HG02885 (cell line): ENCODE measurements around the gene SFMBT1.

ENCODE experiments used
- ATAC-seq: cut with Tn5 transposase; IDR thresholded peaks from one replicate; pipeline ENCODE4 v1.9.1; 2021; ENCODE audit warnings: mild to moderate bottlenecking; ENCODE audit not compliant: unreplicated experiment, poor library complexity

Gene SFMBT1

DNA sequence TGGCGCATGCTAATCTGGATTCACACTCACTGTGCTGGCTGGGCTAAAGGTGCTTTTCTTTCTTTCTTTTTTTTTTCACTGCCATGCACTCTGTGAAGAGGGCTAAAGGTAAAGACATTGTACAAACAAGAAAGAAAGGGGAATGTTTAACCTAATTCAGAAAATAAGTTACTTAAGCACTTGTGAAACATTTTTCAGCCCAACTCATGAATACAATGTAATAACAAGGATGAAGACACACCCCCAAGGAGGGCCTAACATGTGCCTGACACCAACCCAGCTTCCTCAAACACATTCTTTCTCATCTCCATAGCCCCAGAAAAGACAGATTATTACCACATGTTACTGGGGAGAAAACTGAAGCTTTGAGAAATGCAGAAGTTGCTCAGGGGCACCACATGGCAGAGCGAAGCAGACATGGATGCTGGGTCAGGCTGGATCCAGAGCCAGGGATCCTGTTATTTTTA lies 154.2 kb downstream of the SFMBT1 start:
- ATAC-seq: no peak

GRCh38 chr3:52891164-52891563 lies 154.7 kb downstream of the SFMBT1 start:
- no peak for ATAC-seq

- ATAC-seq: no peak
Observed at GRCh38 chr3:52890735-52891134, 155.1 kb downstream of the SFMBT1 start.

GRCh38 chr3:52889901-52890300 lies 156.0 kb downstream of the SFMBT1 start:
- no peak for ATAC-seq

GRCh38 chr3:52887166-52887565 lies 158.7 kb downstream of the SFMBT1 start:
- no peak for ATAC-seq

- ATAC-seq: no peak
Observed at GRCh38 chr3:52886049-52886730, 159.7 kb downstream of the SFMBT1 start.

DNA sequence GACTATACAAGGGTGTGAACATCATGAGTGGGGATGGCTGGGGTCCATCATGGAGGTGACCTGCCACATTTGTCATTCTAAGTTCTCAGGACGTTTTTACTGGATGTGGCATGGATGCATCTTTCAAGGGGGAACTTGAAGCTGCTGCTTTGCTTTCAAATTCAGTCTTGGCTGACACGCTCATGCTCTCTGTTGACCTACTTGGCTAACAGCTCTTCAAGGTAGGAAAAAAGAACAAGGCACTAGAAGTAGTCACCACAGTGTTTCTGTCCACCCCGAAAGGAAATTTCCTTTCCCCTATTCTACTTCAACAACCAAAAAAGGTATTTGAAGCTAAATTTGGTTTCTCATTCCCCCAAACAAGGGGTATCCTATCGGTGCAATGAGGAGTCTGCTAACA lies 163.5 kb downstream of the SFMBT1 start:
- no peak for ATAC-seq

DNA sequence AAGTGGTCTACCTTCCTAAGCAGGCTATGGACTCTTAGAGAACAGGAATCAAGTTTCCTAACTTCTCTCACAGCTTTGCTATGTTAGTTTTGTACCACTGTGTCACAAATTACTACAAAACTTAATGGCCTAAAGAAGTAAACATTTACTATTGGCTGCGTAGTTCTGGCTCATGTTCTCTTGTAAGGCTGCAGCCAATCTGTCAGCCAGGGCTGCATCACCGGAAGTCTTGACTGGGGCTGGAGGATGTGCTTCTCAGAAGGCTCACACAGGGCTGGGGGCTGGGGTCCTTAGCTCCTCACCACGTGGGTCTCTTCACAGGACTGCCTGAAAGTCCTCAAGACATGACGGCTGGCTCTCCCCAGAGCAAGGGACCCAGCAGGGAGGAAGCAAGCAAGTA lies 164.0 kb downstream of the SFMBT1 start:
- ATAC-seq: no peak

DNA sequence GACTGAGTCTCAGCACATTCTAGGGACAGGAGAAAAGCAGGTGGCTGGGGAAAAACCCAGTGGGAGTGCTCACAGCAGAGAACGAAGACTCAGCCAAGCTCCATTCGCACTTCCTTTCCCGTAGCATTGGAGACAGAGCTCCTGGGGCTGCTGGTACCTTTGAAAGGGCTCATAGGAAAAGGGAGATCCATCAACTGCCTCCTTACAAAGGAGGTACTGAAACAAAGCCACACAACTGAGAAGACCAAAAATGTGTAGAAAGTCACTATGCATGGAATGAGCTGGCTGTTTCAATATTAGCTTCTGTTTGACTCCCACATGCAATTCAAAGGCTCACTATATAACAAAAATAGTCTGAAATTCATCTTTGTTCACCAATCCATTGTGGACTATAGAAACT lies 165.4 kb downstream of the SFMBT1 start:
- ATAC-seq: no peak

DNA sequence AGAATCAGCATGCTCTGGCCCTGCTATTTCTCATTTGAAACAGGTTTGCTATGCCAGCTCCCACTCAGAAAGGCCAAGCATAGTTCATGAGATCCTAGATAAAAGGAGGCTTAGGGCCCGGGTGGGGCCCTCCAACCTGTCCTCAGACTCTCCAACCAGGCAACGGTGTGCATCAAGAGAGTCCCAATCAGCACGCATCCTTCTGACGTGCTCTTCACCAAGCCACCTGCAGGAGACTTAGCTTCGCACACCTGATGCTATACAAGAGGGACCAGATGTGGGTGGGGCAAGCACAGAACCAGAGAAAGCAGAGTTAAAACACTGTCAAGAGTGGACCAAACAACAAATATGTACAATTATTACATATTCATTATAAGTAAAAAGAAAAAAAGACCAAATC lies 165.8 kb downstream of the SFMBT1 start:
- ATAC-seq: no peak

DNA sequence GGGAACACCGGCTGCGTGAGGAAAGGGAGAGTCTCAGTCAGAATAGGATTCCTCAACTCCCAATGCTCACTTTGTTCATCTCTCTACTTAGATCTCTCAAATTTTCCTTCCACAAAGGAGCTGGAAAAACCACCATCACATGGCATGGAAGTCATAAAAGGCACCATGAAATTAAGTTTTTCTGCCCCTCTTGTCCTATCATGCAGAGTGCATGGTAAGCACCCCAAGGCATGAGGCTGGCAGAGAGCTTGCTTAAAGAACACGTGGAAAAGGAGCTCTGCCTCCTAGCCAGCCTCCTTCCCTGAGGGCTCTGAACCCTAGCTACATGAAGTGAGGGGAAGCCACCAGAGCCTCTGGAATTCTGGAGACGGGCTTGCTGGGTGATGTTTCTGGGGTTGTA lies 166.3 kb downstream of the SFMBT1 start:
- ATAC-seq: no peak

- ATAC-seq: no peak
Observed at GRCh38 chr3:52879090-52879489, 166.8 kb downstream of the SFMBT1 start.

GRCh38 chr3:52877085-52877484 lies 168.8 kb downstream of the SFMBT1 start:
- no peak for ATAC-seq

DNA sequence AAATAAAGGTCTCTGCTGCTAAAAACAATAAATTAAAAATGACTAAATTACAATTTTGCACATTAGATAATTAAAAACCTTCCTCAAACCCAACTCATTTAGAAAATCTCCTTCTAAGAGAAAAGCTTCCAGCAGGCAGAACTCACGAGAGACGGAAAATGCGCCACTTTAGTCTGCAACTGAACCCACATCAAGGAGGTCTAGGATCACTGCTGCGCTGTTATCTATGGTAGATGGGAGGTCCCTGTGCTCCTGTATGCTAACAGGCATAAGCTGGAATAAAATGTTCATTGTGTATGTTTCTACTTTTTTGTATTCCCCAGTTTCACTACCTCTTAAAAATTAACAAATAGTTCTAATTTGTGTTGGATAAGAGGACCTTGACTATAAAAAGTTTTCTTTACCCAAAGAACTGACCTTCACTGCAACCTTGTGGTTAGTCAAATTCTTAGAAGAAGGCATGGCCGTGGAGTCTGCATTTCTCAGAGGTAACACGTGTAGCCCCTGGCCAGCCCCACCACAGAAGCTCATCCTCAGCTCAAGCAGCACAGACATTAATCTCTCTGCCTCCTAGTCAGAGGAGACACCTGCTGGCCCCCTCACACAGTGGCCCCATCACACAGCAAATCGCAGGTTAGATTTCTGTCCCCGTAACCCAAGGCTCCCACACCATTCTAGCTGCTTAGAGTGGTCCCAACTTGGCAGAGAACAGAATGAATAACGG lies 170.8 kb downstream of the SFMBT1 start:
- no peak for ATAC-seq

DNA sequence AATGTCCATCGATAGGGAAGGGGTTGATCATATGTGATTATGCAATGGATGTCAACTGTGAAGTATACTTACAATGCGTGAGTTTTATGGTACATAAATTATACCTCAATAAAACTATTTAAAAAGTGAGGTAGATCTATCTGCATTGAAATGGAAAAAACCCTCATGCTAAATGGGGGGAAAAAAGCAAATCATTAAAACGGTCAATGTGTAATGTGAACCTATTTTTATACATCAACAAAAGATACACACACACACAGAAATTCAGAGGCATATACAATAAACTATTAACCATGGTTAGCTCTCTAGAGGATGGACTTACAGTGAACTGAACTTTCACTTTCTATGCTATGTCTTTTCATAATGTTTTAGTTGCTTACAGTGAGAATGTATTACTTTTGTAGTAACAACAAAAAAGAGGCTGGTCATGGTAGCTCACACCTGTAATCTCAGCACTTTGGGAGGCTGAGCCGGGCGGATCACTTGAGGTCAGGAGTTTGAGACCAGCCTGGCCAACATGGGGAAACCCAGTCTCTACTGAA lies 171.6 kb downstream of the SFMBT1 start:
- no peak for ATAC-seq

DNA sequence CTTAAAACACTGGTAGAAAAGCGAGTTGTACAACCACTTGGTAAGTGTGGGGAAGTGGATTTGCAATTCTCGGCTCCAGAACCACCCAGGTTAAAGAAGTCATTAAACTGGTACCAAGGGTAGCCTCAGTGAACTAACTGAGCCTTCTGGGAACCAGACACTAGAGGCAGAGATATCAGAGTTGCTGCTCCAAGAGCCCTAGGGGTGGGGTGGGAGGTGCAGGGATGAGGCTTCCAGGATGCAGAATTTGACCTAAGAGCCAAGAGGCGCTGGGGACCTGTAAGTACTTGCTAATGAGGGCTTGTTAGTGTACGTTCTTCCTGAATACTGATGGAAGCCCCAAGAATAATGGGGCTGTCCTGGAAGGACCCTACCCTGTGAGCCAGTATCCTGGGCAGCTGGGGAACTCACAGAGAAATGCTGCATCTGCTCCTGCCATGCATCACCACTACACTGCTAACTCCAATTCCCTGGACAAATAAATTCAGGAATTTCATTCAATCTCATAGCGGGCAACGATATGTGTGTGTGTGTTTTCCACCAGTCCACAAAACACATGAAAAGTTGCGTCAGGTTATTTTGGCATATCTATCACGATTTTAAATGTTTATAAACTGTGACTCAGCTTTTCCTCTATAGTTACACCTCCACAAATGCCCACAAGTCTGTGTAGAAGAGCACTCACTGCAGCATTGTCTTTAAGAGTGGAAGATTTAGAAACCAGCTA lies 172.3 kb downstream of the SFMBT1 start:
- ATAC-seq: no peak

DNA sequence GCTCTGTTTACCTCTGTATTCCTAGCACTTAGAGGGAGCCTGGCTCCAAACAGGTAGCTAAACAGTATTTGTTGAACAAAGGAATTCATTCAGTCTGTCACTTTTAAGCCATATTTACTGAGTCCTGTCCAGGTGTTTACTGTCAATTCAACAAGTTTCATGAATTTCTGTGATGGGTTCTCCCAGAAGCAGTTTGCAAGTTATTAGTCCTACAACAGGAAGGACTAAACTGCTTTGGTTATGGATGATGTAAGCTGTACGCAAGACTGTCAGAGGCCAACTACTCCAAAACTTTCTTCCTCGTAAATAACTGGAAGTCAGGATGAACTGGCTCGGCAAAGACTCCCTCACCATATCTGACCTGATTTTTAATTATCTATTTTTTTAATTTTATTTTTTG lies 173.6 kb downstream of the SFMBT1 start:
- ATAC-seq: no peak

GRCh38 chr3:52871761-52872160 lies 174.1 kb downstream of the SFMBT1 start:
- no peak for ATAC-seq

DNA sequence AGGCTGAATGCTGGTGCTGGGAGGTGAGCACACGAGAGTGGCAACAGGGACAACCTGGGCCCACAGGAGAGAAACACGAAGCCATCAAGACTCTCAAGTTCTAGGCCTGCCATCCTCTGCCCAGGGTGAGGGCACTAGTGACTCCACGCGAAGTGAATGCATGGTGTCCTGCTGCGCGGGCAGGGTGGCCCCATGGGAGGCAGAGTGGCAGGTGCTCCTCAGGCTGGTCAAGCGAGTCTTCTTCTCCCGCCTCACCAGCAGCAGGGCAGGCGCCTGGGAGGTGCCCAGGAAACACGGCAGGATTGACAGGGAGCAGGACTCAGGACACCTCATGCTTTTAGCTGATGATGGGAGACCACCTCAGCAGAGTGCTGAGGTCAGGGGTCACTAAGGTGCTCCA lies 175.4 kb downstream of the SFMBT1 start:
- no peak for ATAC-seq

DNA sequence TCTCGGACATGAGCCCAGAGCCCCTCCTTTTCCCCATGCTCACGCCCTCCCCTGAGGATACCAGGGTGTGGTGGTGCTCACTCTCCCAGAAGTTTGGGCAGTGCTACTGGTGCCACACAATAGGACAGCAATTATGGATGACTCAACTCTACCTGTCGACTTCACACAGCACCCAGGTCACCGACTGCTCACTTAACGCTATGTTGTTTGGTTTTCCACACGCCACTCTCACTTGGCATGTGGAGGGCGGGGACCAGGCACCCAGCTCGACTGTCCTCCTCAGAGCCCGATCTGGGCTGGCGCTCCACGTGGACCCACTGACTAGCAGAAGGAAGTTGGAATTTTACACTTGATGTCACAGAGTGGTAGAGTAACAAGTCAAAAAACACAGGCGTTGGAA lies 179.4 kb downstream of the SFMBT1 start:
- ATAC-seq: no peak

- no peak for ATAC-seq
Observed at GRCh38 chr3:52865994-52866393, 179.9 kb downstream of the SFMBT1 start.
